ENCODE results near the gene KLHL41. TPM values are rescaled to one million over a fixed set of nuclear protein-coding genes. Genes with fewer than 3 reads are reported as not detected.

The KLHL41 gene
- total RNA-seq, 4 donors from 2014 or later = 0.65 to 0.85 (median 0.66) TPM; not detected in 1

- no peak for TF ChIP-seq CTCF (IDR thresholded peaks at IDR 0.05; ENCODE audit: low read depth)
Measured at GRCh38 chr2:169472249-169472648, 37.3 kb upstream of the KLHL41 start.

- no peak for TF ChIP-seq CTCF (IDR thresholded peaks at IDR 0.05; ENCODE audit: low read depth)
Measured at GRCh38 chr2:169476459-169476858, 33.0 kb upstream of the KLHL41 start.

- no peak for TF ChIP-seq CTCF (IDR thresholded peaks at IDR 0.05; ENCODE audit: low read depth)
Measured at GRCh38 chr2:169478339-169478738, 31.2 kb upstream of the KLHL41 start.

- no peak for TF ChIP-seq CTCF (IDR thresholded peaks at IDR 0.05; ENCODE audit: low read depth)
Measured at GRCh38 chr2:169478745-169479256, 30.7 kb upstream of the KLHL41 start.

- TF ChIP-seq CTCF (IDR thresholded peaks at IDR 0.05; ENCODE audit: low read depth) = no peak
Measured at GRCh38 chr2:169479257-169480078, 30.0 kb upstream of the KLHL41 start, which contains the start of gene BBS5. BBS5 (plus strand) TSS chr2:169479494; CDS start chr2:169479554, 60 bp downstream.

GRCh38 chr2:169480079-169480465, 29.4 kb upstream of the KLHL41 start:
- TF ChIP-seq CTCF (IDR thresholded peaks at IDR 0.05; ENCODE audit: low read depth) = no peak

- no peak for TF ChIP-seq CTCF (IDR thresholded peaks at IDR 0.05; ENCODE audit: low read depth)
Measured at GRCh38 chr2:169485650-169486138, 23.8 kb upstream of the KLHL41 start.

All from subcutaneous adipose tissue (tissue), 4 donors.